Colonic mucosa (tissue), 4 donors: ENCODE data around the gene RICTOR. TPM values are rescaled to one million over a fixed set of nuclear protein-coding genes. Genes with fewer than 3 reads are reported as not detected.

Experiments used
- DNase-seq: peaks from one replicate; pipeline ENCODE4 v3.0.0-alpha.2; 2020
- H3K27ac ChIP-seq: fragments of 200-600 bp; one replicate; pipeline ENCODE4 v1.8.0; 2021
- H3K27me3 ChIP-seq: fragments of 200-600 bp; one replicate; pipeline ENCODE4 v1.8.0; 2021
- H3K36me3 ChIP-seq: fragments of 200-600 bp; one replicate; pipeline ENCODE4 v1.8.0; 2021
- H3K4me1 ChIP-seq: fragments of 200-600 bp; one replicate; pipeline ENCODE4 v1.8.0; 2021; ENCODE audit warnings: mild to moderate bottlenecking
- H3K4me3 ChIP-seq: fragments of 200-600 bp; one replicate; pipeline ENCODE4 v1.8.0; 2021
- H3K9ac ChIP-seq, 2 donors: one replicate each; pipeline ENCODE4 v1.7.0; 2013; ENCODE audit warnings: control low read depth in 2 of 2, low read depth in 2 of 2, low read length in 2 of 2
- H3K9me3 ChIP-seq: fragments of 200-600 bp; one replicate; pipeline ENCODE4 v1.8.0; 2021
- CTCF ChIP-seq: fragments of 200-600 bp; IDR thresholded peaks from one replicate; pipeline ENCODE4 v1.8.0; 2022; ENCODE audit warnings: antibody characterized with exemption, mild to moderate bottlenecking
- intact Hi-C: fragments of 100-400 bp; cut with DNase I; formaldehyde crosslinking; loops from one replicate; pipeline ENCODE4 v1.14.1; 2022
- total RNA-seq, 2 donors: library from RNA; stranded (reverse); fragmentation: NEBNext Ultra II Directional in 1 of 2; extraction: Animal tissue kit (Norgen Biotek cat#: 25700) in 1 of 2; gene quantifications; one replicate each; pipeline ENCODE4 v1.2.1, GENCODE V29; 2021
- donor health status: healthy.
- donor health status: DM: no; HTN: no; CAD: no.
- donor health status: DM: no; HTN: no; CAD: no.

The RICTOR gene
- total RNA-seq, 2 donors from 2014 or later: 15.1 to 32.9 TPM

- no peaks in the 10 kb centered on the region for H3K27me3 ChIP-seq
- H3K9ac ChIP-seq: no peak overlapping the region
- no peak for TF ChIP-seq CTCF
- no peaks in the 10 kb centered on the region for H3K9me3 ChIP-seq
- no peaks in the 10 kb centered on the region for H3K36me3 ChIP-seq
- H3K4me1 ChIP-seq: no peaks in the 10 kb centered on the region
- no peak for DNase-seq
- intact Hi-C loops: no loop called here
- H3K27ac ChIP-seq: no peak overlapping the region
- no peak overlapping the region for H3K4me3 ChIP-seq
Observed at GRCh38 chr5:38929838-38930237, 144.4 kb downstream of the RICTOR start.

GRCh38 chr5:38927470-38927869 is 146.7 kb downstream of the RICTOR start:
- no peak for DNase-seq
- H3K9ac ChIP-seq: no peak overlapping the region
- H3K9me3 ChIP-seq: no peaks in the 10 kb centered on the region
- H3K4me3 ChIP-seq: no peak overlapping the region
- no peak overlapping the region for H3K27ac ChIP-seq
- TF ChIP-seq CTCF: no peak
- H3K4me1 ChIP-seq: no peaks in the 10 kb centered on the region
- no peaks in the 10 kb centered on the region for H3K36me3 ChIP-seq
- intact Hi-C loops: no loop called here
- no peaks in the 10 kb centered on the region for H3K27me3 ChIP-seq

GRCh38 chr5:38926121-38926520 is 148.1 kb downstream of the RICTOR start:
- Histone ChIP-seq H3K4me1 (no peaks in the 10 kb centered on the region), H3K4me3 (no peak overlapping the region), H3K9ac (no peak overlapping the region), H3K9me3 (no peaks in the 10 kb centered on the region), H3K36me3 (no peaks in the 10 kb centered on the region), H3K27ac (no peak overlapping the region), H3K27me3 (no peaks in the 10 kb centered on the region)
- TF ChIP-seq CTCF: no peak
- no peak for DNase-seq
- intact Hi-C loops: no loop called here

- no peaks in the 10 kb centered on the region for H3K4me1 ChIP-seq
Observed at GRCh38 chr5:38925154-38925925, 148.9 kb downstream of the RICTOR start.

GRCh38 chr5:38923661-38924451 is 150.3 kb downstream of the RICTOR start:
- intact Hi-C loops: no loop called here
- no peak overlapping the region for H3K9ac ChIP-seq

More at GRCh38 chr5:38925154-38925925, 148.9 kb downstream of the RICTOR start:
- Histone ChIP-seq H3K27ac (no peak overlapping the region), H3K27me3 (no peaks in the 10 kb centered on the region), H3K36me3 (no peaks in the 10 kb centered on the region), H3K9me3 (no peaks in the 10 kb centered on the region), H3K9ac (no peak overlapping the region), H3K4me3 (no peak overlapping the region)
- TF ChIP-seq CTCF: no peak
- intact Hi-C loops: no loop called here
- no peak for DNase-seq

More at GRCh38 chr5:38923661-38924451, 150.3 kb downstream of the RICTOR start:
- no peaks in the 10 kb centered on the region for H3K36me3 ChIP-seq
- DNase-seq: no peak
- H3K9me3 ChIP-seq: no peaks in the 10 kb centered on the region
- no peaks in the 10 kb centered on the region for H3K27me3 ChIP-seq
- H3K4me1 ChIP-seq: no peaks in the 10 kb centered on the region
- no peak overlapping the region for H3K4me3 ChIP-seq
- TF ChIP-seq CTCF: no peak
- H3K27ac ChIP-seq: no peak overlapping the region
